Measurements from ENCODE around the gene PPAT. TPM values are rescaled to one million over a fixed set of nuclear protein-coding genes. Genes with fewer than 3 reads are reported as not detected.
"Not testable (repeated sequence)": the region's sequence is repeated elsewhere in the genome, so short reads cannot be mapped to it uniquely, and the experiment has no call there.

The PPAT gene
- total RNA-seq, 1 donor from 2014 or later: 39.2 TPM

DNA sequence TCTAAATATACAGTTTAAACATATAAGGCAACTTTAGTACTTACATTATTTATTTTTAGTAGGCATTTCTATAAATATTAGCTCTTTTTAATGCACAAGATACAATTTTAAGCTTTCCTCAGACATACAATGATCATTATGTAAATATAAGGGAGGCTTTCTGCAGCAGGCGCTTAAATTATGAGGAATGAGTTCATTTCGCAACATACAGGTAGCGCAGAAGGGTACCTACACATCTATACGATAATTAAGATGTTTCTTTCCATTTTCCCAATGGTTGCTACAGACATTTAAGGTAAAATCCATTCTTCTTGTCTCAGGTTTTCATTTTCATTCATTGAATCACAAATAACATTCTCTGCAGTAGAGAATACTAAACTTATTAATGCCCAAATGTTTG lies 49.3 kb downstream of the PPAT start:
- no peak for DNase-seq (ENCODE audit: low read depth)

DNA sequence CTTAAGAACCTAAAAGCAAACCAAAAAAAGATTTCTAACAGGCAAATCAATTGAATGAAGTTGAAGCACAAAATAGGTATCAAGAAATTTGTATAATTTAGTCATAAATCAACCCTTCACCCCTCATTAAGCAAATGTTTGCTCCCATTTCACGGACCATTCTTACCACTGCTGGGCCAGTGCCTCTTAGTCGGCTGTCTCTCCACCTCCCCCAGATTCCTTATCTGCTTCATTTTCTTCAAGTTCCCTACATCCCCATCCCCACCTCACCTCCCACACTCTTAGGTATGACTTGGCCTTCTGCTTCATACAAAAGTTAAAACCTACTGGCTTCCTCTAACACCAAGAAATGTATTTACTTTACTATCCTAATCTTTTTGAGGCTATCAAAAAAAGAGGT lies 60.0 kb downstream of the PPAT start:
- DNase-seq (ENCODE audit: low read depth): no peak

DNA sequence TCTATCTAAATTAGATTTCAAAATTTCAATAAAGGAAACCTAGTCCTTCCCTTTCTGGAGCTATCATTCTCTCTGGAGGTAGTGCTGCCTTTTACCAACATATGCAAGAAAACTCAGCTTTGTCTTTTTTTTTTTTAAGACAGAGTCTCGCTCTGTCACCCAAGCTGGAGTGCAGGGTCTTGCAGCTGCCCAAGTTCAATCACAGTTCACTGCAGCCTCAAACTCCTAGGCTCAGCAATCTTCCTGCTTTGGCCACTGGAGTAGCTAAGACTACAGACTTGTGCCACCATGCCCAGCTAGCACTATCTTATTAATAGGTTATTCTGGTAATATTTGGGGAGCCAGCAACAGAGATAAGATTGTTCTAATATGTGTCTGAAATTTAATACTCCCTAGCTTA lies 60.5 kb downstream of the PPAT start:
- DNase-seq (ENCODE audit: low read depth): no peak

DNA sequence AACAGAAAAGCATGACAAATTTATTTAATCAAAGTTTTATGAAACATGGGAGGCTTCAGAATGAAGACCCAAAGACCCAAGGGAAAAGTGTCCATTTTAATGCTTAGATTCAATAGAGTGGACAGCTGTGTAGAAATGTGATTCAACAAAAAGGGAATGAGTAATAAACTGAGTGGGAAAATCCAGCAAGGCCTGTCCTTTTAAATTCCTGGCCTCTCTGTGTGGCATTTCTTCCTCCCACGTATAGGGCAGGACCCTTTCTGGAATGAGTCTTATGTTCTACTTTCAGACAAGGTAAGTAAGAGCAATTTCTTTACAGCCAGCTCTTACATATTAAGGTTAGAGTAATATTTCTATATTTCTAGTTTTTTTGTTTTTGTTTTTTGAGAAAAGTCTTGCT lies 62.6 kb downstream of the PPAT start:
- DNase-seq (ENCODE audit: low read depth): peak; percentile 61

DNA sequence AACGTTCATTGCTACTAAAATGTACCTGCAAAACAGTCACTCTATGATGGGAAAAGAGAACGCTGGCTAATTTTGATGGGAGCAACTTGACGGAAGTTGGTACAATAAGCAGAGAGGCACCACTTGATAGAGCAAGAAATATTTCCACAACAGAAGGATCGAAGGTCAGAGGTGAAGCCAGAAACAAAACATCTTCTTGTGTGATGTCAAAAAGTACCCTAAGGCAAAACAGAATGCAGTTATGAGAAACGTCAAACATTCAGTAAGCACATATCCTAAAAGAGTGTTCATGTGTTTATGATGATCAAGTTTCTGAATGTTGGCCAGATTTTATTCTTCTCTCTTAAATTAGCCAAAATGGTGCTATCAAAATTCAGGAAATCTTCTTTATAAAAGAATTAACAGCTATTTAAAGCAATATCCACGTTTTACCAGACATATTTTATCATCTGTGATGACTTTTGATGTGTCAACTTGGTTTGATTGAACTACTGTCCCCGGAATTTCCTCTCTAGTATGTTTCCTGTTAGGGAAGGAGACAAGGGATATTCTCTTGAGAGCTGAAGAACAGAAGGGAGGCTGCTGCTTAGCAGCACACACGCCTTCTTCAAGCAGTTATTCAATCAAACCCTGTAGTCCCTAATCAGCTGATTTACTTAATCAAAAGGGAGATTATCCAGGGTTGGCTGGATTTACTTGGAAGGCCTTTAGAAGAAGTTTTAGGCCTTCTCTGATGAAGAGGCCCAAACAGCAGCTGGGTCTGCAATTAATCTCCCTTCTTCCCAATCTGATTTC lies 63.8 kb downstream of the PPAT start:
- DNase-seq (ENCODE audit: low read depth): no peak

DNA sequence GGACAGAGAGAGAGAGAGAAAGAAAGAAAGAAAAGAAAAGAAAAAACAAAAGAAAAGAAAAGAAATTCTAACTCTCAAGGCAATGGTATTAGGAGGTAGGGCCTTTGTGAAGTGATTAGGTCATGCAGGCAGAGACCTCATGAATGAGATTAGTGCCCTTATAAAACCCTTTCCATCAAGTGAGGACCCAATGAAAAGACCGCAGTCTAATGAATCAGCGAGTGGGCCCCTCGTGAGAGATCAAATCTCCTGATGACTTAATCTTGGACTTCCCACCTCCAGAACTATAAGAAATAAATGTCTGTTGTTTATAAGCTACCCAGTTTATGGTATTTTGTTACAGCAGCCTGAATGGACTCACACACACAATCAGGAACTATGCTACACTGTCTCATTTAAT lies 65.0 kb downstream of the PPAT start:
- no peak for DNase-seq (ENCODE audit: low read depth)

DNA sequence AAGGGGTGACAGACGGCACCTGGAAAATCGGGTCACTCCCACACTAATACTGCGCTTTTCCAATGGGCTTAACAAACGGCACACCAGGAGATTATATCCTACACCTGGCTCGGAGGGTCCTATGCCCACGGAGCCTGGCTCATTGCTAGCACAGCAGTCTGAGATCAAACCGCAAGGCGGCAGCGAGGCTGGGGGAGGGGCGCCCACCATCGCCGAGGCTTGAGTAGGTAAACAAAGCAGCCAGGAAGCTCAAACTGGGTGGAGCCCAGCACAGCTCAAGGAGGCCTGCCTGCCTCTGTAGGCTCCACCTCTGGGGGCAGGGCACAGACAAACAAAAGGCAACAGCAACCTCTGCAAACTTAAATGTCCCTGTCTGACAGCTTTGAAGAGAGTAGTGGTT lies 72.4 kb downstream of the PPAT start:
- DNase-seq (ENCODE audit: low read depth): not testable (repeated sequence)

DNA sequence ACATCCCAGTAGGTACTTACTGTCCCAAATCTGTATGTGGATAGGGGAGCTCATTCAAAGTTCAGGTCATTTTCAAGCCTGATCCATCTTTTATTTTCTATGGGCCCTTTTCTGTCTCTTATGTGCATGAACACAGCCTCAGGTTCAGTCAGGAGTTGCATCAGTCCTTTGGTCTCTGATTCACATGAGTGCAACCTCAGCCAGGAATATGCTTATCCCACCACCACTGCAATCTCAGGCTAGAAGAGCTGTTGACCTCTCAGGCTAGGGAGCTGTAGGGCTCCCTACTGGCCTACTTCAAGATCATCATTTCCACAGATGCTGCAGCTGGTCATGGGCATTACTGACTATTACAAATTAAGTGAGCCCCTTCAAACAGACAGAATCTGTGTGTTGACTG lies 75.3 kb downstream of the PPAT start:
- DNase-seq (ENCODE audit: low read depth): peak; percentile 62

DNA sequence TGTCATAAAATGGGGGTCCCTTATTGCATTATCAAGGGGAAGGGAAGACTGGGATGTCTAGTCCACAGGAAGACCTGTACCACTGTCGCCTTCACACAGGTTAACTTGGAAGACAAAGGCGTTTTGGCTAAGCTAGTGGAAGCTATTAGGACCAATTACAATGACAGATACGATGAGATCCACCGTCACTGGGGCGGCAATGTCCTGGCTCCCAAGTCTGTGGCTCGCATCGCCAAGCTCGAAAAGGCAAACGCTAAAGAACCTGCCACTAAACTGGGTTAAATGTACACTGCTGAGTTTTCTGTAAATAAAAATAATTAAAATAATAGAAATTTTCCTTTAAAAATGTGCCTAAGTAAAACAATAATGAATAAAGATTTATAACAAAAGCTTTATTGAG lies 78.8 kb downstream of the PPAT start:
- DNase-seq (ENCODE audit: low read depth): no peak

DNA sequence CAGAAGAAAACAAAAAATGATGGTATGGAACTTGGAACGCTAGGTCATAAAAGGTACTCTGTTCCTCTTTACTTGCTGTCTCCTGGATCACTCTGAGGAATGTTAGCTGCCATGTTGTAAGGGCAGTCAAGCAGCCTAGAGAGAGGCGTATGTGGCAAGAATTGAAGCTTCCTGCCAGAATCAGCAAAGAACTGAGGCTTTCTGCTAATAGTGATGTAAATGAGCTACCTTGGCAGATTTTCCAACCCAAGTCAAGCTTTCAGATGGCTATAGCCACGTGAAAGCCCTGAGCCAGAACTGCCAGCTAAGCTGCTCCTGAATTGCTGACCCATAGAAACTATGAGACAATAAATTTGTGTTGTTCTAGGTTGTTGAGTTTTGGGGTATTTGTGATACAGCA lies 86.8 kb downstream of the PPAT start:
- DNase-seq (ENCODE audit: low read depth): peak; percentile 61

DNA sequence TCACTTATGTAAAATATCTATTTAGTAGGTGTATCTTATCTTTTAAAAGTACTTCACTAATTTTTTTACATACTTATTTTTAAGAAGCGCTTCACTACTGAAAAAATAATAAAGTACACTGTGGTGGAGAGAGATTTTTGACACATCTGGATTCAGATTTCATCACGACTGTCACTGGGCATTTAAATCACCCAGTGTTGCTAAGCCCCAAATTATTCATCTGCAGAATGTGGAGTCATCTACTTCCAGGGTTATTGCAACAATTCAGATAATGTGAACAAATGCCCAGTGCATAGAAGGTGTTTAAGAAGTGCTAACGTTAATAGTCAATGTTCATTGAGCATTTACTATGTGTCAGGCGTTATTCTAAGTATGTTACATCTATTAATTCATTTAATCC lies 90.0 kb downstream of the PPAT start:
- DNase-seq (ENCODE audit: low read depth): no peak

Other genes starting within 250 kb of the PPAT start
- 14.8 and 24.1 TPM in 2 replicates for gene AASDH, start 48.1 kb downstream of the PPAT start, total RNA-seq
- 62.7 and 137 TPM in 2 replicates for gene PAICS, start 645 bp upstream of the PPAT start, total RNA-seq
- 69.8 and 125 TPM in 2 replicates for gene SRP72, start 32.0 kb upstream of the PPAT start, total RNA-seq
- 0.40 and 0.69 TPM in 2 replicates for gene ARL9, start 70.2 kb upstream of the PPAT start, total RNA-seq
- gene HOPX, start 245.7 kb upstream of the PPAT start, total RNA-seq: 1.2 and 7.5 TPM in 2 replicates

Measured in renal cortical epithelial cell (primary cell).